ENCODE results near the gene PRXL2A.

The PRXL2A gene

DNA sequence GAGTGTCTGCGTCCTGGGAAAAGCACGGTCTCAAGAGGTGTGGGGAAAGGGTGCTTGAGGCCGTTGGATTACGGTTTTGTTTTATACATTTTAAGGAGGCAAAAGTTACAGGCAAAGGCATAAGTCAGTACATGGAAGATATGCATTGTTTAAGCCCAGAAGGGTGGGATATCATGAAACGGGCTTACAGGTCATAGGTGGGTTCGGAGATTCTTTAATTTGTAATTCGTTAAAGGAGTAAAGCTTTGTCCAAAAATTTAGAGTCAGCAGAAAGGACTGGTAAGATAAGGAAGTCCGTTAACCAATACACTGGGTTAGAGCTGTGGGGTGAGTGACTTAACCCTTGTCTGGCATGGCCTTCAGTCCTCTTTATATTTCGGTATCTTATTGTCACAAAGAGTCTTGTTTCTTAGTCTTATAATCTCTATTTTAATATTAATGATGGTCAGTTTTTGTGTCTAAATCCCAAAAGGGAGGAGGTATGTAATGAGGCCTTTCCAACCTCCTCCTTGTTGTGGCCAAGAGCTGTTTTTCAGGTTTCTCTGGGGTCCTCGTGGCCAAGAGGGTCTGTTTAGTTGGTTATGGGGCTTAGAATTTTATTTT lies 58.5 kb downstream of the PRXL2A start:
- H3K4me3 ChIP-seq (ENCODE audit: severe bottlenecking), result no peak overlapping the region
- DNase-seq (ENCODE audit: low spot score), result no peak
- peak overlapping the region; percentile 100 for H3K27ac ChIP-seq (ENCODE audit: poor library complexity, severe bottlenecking)
- H3K4me1 ChIP-seq (ENCODE audit: insufficient read depth, poor library complexity, severe bottlenecking), result peaks cover 84% of the 10 kb centered on the region
- H3K9me3 ChIP-seq (ENCODE audit: severe bottlenecking), result no peaks in the 10 kb centered on the region
- TF ChIP-seq, protein P1, sequence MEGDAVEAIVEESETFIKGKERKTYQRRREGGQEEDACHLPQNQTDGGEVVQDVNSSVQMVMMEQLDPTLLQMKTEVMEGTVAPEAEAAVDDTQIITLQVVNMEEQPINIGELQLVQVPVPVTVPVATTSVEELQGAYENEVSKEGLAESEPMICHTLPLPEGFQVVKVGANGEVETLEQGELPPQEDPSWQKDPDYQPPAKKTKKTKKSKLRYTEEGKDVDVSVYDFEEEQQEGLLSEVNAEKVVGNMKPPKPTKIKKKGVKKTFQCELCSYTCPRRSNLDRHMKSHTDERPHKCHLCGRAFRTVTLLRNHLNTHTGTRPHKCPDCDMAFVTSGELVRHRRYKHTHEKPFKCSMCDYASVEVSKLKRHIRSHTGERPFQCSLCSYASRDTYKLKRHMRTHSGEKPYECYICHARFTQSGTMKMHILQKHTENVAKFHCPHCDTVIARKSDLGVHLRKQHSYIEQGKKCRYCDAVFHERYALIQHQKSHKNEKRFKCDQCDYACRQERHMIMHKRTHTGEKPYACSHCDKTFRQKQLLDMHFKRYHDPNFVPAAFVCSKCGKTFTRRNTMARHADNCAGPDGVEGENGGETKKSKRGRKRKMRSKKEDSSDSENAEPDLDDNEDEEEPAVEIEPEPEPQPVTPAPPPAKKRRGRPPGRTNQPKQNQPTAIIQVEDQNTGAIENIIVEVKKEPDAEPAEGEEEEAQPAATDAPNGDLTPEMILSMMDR (IDR thresholded peaks at IDR 0.05; ENCODE audit: poor library complexity, severe bottlenecking), result no peak
- ATAC-seq (ENCODE audit: low read depth), result no peak
- no peaks in the 10 kb centered on the region for H3K27me3 ChIP-seq (ENCODE audit: insufficient read depth, poor library complexity, severe bottlenecking)
- peaks cover 26% of the 10 kb centered on the region for H3K36me3 ChIP-seq (ENCODE audit: low read depth)

DNA sequence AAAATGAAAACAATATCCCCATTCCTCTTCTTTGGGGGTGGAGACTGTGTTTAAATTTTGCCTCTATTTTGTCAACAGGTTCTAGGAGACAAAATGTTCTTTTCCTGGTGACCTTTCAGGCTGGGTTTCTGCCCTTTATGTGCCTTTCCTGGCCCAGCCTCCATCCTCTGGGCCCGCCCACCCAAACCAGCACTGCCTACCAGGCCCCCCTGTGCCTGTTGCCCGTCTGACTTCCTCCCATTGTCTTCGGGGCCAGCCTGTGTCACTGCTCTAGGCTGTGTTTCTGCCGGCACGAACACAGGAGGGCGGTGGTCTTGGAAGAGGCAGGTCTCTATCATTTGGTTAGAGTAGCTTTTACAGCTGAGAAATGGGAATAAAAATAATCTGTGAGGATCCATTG lies 59.7 kb downstream of the PRXL2A start:
- peak overlapping the region; percentile 100 for H3K27ac ChIP-seq (ENCODE audit: poor library complexity, severe bottlenecking)

DNA sequence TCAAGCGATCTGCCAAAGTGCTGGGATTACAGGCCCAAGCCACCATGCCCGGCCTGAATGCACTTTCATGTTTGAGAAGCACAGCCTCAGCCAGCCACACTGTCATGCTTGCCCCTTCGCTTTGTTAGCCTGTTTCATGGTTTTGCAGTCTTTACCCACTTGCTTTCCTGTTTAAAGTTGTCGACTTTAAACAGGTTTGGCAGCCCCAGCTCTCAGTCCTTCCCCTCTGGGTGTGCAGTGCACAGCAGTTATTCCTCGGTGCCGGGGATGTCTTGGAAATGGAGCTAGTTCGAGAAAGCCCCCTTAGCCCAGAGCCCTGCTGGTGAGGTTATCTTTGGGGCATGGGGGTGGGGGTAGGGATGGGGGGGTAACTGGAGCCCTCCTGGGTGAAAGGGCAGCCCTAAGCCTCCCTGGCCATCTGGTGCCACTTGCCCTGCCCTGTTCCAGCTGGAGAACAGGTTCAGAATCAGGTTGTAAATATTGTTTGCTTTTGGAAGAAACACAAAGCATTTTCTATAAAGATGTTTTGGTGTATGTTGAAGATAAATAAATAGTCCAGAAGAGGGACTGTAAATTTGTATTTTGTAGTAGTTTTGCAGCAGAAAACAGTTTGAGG lies 60.6 kb downstream of the PRXL2A start:
- no peaks in the 10 kb centered on the region for H3K9me3 ChIP-seq (ENCODE audit: severe bottlenecking)
- H3K27ac ChIP-seq (ENCODE audit: poor library complexity, severe bottlenecking), result peak overlapping the region; percentile 100
- peaks cover 28% of the 10 kb centered on the region for H3K36me3 ChIP-seq (ENCODE audit: low read depth)
- DNase-seq (ENCODE audit: low spot score) (no peak), ATAC-seq (ENCODE audit: low read depth) (no peak)
- TF ChIP-seq, protein P1 (IDR thresholded peaks at IDR 0.05; ENCODE audit: poor library complexity, severe bottlenecking), result no peak
- H3K4me3 ChIP-seq (ENCODE audit: severe bottlenecking), result no peak overlapping the region
- peaks cover 84% of the 10 kb centered on the region for H3K4me1 ChIP-seq (ENCODE audit: insufficient read depth, poor library complexity, severe bottlenecking)
- no peaks in the 10 kb centered on the region for H3K27me3 ChIP-seq (ENCODE audit: insufficient read depth, poor library complexity, severe bottlenecking)

More for the DNA sequence above, 59.7 kb downstream of the PRXL2A start:
- Histone ChIP-seq H3K4me3 (ENCODE audit: severe bottlenecking) (no peak overlapping the region), H3K36me3 (ENCODE audit: low read depth) (peaks cover 28% of the 10 kb centered on the region), H3K4me1 (ENCODE audit: insufficient read depth, poor library complexity, severe bottlenecking) (peaks cover 84% of the 10 kb centered on the region), H3K27me3 (ENCODE audit: insufficient read depth, poor library complexity, severe bottlenecking) (no peaks in the 10 kb centered on the region), H3K9me3 (ENCODE audit: severe bottlenecking) (no peaks in the 10 kb centered on the region)
- no peak for DNase-seq (ENCODE audit: low spot score)
- TF ChIP-seq, protein P1 (IDR thresholded peaks at IDR 0.05; ENCODE audit: poor library complexity, severe bottlenecking), result no peak
- no peak for ATAC-seq (ENCODE audit: low read depth)

DNA sequence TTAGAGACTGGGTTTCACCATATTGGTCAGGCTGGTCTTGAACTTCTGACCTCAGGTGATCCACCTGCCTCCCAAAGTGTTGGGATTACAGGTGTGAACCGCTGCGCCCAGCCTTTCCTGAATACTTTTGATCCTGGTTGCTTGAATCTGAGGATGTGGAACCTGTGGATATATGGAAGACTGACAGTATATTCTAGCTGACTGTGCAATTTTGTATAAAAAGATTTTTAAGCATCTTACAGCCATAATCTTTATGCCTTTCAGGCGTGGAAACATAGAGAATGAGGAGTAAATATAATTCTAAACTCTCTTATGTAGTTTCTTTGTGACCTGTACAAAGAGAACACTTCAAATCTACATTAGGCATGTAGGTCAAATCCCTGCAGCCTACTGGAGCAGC lies 61.9 kb downstream of the PRXL2A start:
- H3K27me3 ChIP-seq (ENCODE audit: insufficient read depth, poor library complexity, severe bottlenecking), result no peaks in the 10 kb centered on the region
- H3K9me3 ChIP-seq (ENCODE audit: severe bottlenecking), result no peaks in the 10 kb centered on the region
- H3K4me3 ChIP-seq (ENCODE audit: severe bottlenecking), result no peak overlapping the region
- no peak for DNase-seq (ENCODE audit: low spot score)
- H3K36me3 ChIP-seq (ENCODE audit: low read depth), result peaks cover 28% of the 10 kb centered on the region
- ATAC-seq (ENCODE audit: low read depth), result no peak
- peaks cover 83% of the 10 kb centered on the region for H3K4me1 ChIP-seq (ENCODE audit: insufficient read depth, poor library complexity, severe bottlenecking)
- TF ChIP-seq, protein P1 (IDR thresholded peaks at IDR 0.05; ENCODE audit: poor library complexity, severe bottlenecking), result no peak
- H3K27ac ChIP-seq (ENCODE audit: poor library complexity, severe bottlenecking), result peak overlapping the region; percentile 100

DNA sequence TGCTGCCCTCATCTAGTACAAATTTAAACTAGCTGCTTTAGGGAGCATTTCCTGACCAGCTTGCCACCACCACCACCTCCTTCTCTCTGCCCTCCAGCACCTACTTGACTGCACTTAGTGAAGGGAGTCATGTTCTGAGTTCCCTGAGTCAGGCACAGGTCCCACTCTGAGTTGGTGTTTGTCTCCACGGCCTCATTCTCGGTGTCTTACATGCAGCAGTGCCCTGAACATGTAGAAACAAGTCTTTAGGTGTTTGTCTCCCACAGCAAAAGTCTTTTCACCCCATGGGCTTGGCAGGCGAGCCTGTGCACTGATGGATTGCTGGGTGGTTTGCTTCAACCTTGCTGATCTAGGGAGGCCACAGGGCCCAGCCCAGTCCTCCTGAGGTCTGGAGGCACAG lies 62.6 kb downstream of the PRXL2A start:
- TF ChIP-seq, protein P1 (IDR thresholded peaks at IDR 0.05; ENCODE audit: poor library complexity, severe bottlenecking), result no peak
- Histone ChIP-seq H3K36me3 (ENCODE audit: low read depth) (peaks cover 28% of the 10 kb centered on the region), H3K4me1 (ENCODE audit: insufficient read depth, poor library complexity, severe bottlenecking) (peaks cover 80% of the 10 kb centered on the region), H3K9me3 (ENCODE audit: severe bottlenecking) (no peaks in the 10 kb centered on the region), H3K4me3 (ENCODE audit: severe bottlenecking) (no peak overlapping the region), H3K27me3 (ENCODE audit: insufficient read depth, poor library complexity, severe bottlenecking) (no peaks in the 10 kb centered on the region), H3K27ac (ENCODE audit: poor library complexity, severe bottlenecking) (peak overlapping the region; percentile 100)
- DNase-seq (ENCODE audit: low spot score) (no peak), ATAC-seq (ENCODE audit: low read depth) (peak; percentile 35)
